Hepatocyte (in vitro differentiated cells): ENCODE results near the gene CDYL. TPM values are rescaled to one million over a fixed set of nuclear protein-coding genes. Genes with fewer than 3 reads are reported as not detected.

Experiments
- DNase-seq: peaks from one replicate; pipeline ENCODE4 v3.0.0-alpha.2; 2016; ENCODE audit warnings: low spot score
- H2AFZ ChIP-seq: fragments of 200-600 bp; sonication (generic); 2 replicates; pipeline ENCODE4 v1.6.0; 2016; ENCODE audit warnings: antibody characterized with exemption, mild to moderate bottlenecking
- H3K27ac ChIP-seq: fragments of 200-600 bp; sonication (generic); 2 replicates; pipeline ENCODE4 v1.5.1; 2016; ENCODE audit warnings: mild to moderate bottlenecking
- H3K27me3 ChIP-seq: fragments of 200-600 bp; sonication (generic); 2 replicates; pipeline ENCODE4 v1.6.1; 2016
- H3K36me3 ChIP-seq: fragments of 200-600 bp; sonication (generic); replicated peaks from 2 replicates; pipeline ENCODE4 v1.5.1; 2016; ENCODE audit warnings: low read depth; ENCODE audit not compliant: insufficient read depth
- H3K4me1 ChIP-seq: fragments of 200-600 bp; sonication (generic); 2 replicates; pipeline ENCODE4 v1.5.1; 2016; ENCODE audit warnings: mild to moderate bottlenecking, moderate library complexity; ENCODE audit not compliant: insufficient read depth
- H3K4me2 ChIP-seq: fragments of 200-600 bp; sonication (generic); 2 replicates; pipeline ENCODE4 v1.6.0; 2016
- H3K4me3 ChIP-seq: fragments of 200-600 bp; sonication (generic); 2 replicates; pipeline ENCODE4 v1.5.1; 2016; ENCODE audit warnings: mild to moderate bottlenecking
- H3K79me2 ChIP-seq: fragments of 200-600 bp; sonication (generic); 2 replicates; pipeline ENCODE4 v1.6.0; 2017; ENCODE audit warnings: mild to moderate bottlenecking
- H3K9me2 ChIP-seq: fragments of 200-600 bp; sonication (generic); replicated peaks from 2 replicates; pipeline ENCODE4 v1.6.0; 2017; ENCODE audit warnings: mild to moderate bottlenecking; ENCODE audit not compliant: insufficient read depth
- H3K9me3 ChIP-seq: fragments of 200-600 bp; sonication (generic); 2 replicates; pipeline ENCODE4 v1.5.1; 2016; ENCODE audit warnings: low read depth, mild to moderate bottlenecking
- H4K20me1 ChIP-seq: fragments of 200-600 bp; sonication (generic); 2 replicates; pipeline ENCODE4 v1.6.0; 2016; ENCODE audit warnings: mild to moderate bottlenecking; ENCODE audit not compliant: insufficient read depth, poor library complexity, severe bottlenecking
- CTCF ChIP-seq: fragments of 200-600 bp; sonication (generic); IDR thresholded peaks from 2 replicates; pipeline ENCODE4 v1.5.1; 2016; ENCODE audit warnings: antibody characterized with exemption, mild to moderate bottlenecking; ENCODE audit not compliant: poor library complexity
- EZH2 ChIP-seq: fragments of 200-600 bp; sonication (generic); IDR thresholded peaks from 2 replicates; pipeline ENCODE4 v1.6.1; 2016; ENCODE audit warnings: antibody characterized with exemption, mild to moderate bottlenecking, borderline replicate concordance
- EZH2phosphoT487 ChIP-seq: fragments of 200-600 bp; sonication (generic); IDR thresholded peaks from one replicate; pipeline ENCODE4 v1.6.1; 2018; ENCODE audit warnings: antibody characterized with exemption, mild to moderate bottlenecking, low read depth, moderate library complexity; ENCODE audit not compliant: unreplicated experiment, severe bottlenecking
- WGBS: methylation state at CpG from one replicate; pipeline ENCODE4 v1.1.6; 2016; ENCODE audit warnings: low lambda C conversion rate; ENCODE audit errors: missing lambda C conversion rate; 5-methylcytosine and 5-hydroxymethylcytosine counted together
- polyA plus RNA-seq: library from polyadenylated mRNA; unstranded; fragments of >200 nt; fragmentation: Nextera tagmentation; extraction: Ambion mirVana; gene quantifications from 2 replicates; pipeline ENCODE4 v1.2.1, GENCODE V29; 2016
- total RNA-seq: library from RNA; depleted of rRNA; stranded (reverse); fragments of >200 nt; gene quantifications from 2 replicates; pipeline ENCODE4 v1.2.3, GENCODE V29; 2014

CDYL gene
- total and polyA plus RNA-seq, 2 experiments from 2014 or later: 25.3 to 30.4 TPM

GRCh38 chr6:4970739-4971395 lies 194.7 kb downstream of the CDYL start:
- WGBS: 76% methylated on average over 9 of the region's 9 CpGs
- H3K79me2 ChIP-seq: no peaks in the 10 kb centered on the region
- no peak for DNase-seq

GRCh38 chr6:4971851-4972250 lies 195.6 kb downstream of the CDYL start:
- Histone ChIP-seq H3K4me2 (no peak overlapping the region), H3K9me2 (no peaks in the 10 kb centered on the region), H3K4me1 (peaks cover 6% of the 10 kb centered on the region), H2AFZ (no peak overlapping the region), H3K27ac (no peak overlapping the region), H3K36me3 (no peaks in the 10 kb centered on the region), H3K4me3 (no peak overlapping the region), H3K79me2 (no peaks in the 10 kb centered on the region), H3K27me3 (no peaks in the 10 kb centered on the region), H4K20me1 (no peaks in the 10 kb centered on the region), H3K9me3 (no peaks in the 10 kb centered on the region)
- 78% methylated on average over 7 of the region's 7 CpGs for WGBS
- TF ChIP-seq EZH2phosphoT487 (no peak), EZH2 (no peak), CTCF (no peak)
- DNase-seq: no peak

More at GRCh38 chr6:4970739-4971395, 194.7 kb downstream of the CDYL start:
- no peaks in the 10 kb centered on the region for H3K27me3 ChIP-seq
- H3K4me3 ChIP-seq: no peak overlapping the region
- no peak overlapping the region for H3K27ac ChIP-seq
- TF ChIP-seq EZH2 (no peak), EZH2phosphoT487 (no peak), CTCF (no peak)
- H2AFZ ChIP-seq: no peak overlapping the region
- no peak overlapping the region for H3K4me2 ChIP-seq
- H3K36me3 ChIP-seq: no peaks in the 10 kb centered on the region
- H3K9me2 ChIP-seq: no peaks in the 10 kb centered on the region
- H3K4me1 ChIP-seq: peaks cover 6% of the 10 kb centered on the region
- H4K20me1 ChIP-seq: no peaks in the 10 kb centered on the region
- H3K9me3 ChIP-seq: no peaks in the 10 kb centered on the region

- Histone ChIP-seq H3K36me3 (no peaks in the 10 kb centered on the region), H3K4me1 (peaks cover 6% of the 10 kb centered on the region), H3K27me3 (no peaks in the 10 kb centered on the region), H3K9me3 (no peaks in the 10 kb centered on the region), H3K79me2 (no peaks in the 10 kb centered on the region), H3K4me2 (no peak overlapping the region), H4K20me1 (no peaks in the 10 kb centered on the region), H3K27ac (no peak overlapping the region), H2AFZ (no peak overlapping the region), H3K4me3 (no peak overlapping the region), H3K9me2 (no peaks in the 10 kb centered on the region)
- 85% methylated on average over 10 of the region's 10 CpGs for WGBS
- TF ChIP-seq CTCF (no peak), EZH2phosphoT487 (no peak), EZH2 (no peak)
- no peak for DNase-seq
Measured at GRCh38 chr6:4972438-4972837, 196.2 kb downstream of the CDYL start.
